Measurements from ENCODE around the gene SNRPD2.

DNA sequence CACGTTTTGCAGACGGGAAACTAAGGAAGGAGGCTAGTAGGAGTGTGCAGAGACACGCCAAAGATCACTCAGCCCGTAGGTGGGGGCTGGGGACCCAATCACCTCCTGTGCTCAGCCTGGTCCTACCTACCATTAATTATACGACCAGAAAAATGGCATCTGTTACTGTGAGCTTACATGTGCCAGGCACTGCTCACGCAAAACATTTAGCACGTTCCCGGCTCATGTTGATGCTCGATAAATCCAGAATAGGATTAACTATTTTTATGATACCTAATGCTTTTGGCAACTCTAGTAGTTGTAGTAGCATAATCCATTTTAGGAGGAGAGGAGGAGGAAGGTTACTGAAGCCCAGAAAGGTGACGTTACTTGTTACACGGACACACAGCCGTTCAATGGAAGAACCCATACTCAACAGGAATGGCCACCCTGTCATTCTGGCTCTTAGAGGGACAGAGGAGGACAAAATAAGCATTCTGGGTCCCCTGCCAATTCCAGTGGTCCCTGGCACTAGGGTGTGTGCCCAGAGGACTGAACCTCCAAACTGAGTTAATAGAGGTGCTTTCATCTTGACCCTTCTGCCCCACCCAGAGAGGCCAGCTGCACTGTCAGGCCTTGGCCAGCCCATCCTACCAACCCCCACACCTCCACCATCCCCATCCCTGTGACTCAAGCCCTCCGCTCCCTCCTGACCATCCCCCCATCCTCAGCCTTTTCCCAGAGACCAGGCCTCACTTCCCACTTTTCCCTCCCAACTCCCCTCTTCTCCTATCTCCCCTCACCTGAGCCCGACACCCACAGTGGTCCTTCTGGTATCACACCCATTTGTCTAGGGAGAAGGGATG lies 47.6 kb downstream of the SNRPD2 start:
- TF ChIP-seq CTCF (IDR thresholded peaks at IDR 0.05) (no peak), POLR2AphosphoS5 (IDR thresholded peaks at IDR 0.05) (no peak)

Data from breast epithelium (tissue), 3 donors.